ENCODE results near the gene LY6G5C.

Gene LY6G5C

DNA sequence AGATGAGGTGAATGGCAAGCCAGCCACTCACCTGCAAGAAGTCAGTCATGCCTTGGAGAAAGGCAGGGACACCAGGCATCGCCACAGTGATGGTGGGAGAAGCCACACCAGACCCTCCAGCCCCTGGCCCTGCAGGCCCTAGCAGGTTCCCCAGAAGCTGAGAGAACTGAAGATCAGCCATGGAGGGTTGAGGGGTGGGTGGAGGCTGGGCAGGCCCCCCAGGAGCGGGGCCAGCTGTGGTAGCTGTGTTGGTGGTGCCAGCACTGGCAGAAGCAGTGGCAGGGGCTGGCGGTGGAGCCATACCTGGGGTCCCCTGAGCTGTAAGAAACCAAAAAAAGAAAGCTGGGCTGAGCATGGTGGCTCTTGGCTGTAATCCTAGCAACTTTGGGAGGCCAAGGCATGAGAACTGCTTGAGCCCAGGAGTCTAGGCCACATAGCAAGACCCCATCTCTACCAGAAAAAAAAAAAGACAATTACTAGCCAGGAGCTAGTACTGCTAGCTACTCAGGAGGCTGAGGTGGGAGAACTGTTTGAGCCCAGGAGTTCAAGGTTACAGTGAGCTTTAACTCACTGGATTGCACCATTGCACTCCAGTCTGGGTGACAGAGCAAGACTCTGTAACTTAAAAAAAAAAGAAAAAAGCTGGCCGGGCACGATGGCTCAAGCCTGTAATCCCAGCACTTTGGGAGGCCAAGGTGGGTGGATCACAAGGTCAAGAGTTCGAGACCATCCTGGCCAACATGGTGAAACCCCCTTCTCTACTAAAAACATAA is 37.9 kb downstream of the LY6G5C start:
- H3K4me3 ChIP-seq (ENCODE audit: low read depth, low read length), result no peak overlapping the region
- peaks cover 79% of the 10 kb centered on the region for H3K36me3 ChIP-seq (replicated peaks)
- TF ChIP-seq, protein P1, sequence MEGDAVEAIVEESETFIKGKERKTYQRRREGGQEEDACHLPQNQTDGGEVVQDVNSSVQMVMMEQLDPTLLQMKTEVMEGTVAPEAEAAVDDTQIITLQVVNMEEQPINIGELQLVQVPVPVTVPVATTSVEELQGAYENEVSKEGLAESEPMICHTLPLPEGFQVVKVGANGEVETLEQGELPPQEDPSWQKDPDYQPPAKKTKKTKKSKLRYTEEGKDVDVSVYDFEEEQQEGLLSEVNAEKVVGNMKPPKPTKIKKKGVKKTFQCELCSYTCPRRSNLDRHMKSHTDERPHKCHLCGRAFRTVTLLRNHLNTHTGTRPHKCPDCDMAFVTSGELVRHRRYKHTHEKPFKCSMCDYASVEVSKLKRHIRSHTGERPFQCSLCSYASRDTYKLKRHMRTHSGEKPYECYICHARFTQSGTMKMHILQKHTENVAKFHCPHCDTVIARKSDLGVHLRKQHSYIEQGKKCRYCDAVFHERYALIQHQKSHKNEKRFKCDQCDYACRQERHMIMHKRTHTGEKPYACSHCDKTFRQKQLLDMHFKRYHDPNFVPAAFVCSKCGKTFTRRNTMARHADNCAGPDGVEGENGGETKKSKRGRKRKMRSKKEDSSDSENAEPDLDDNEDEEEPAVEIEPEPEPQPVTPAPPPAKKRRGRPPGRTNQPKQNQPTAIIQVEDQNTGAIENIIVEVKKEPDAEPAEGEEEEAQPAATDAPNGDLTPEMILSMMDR (IDR thresholded peaks at IDR 0.05; ENCODE audit: low read depth, low read length, missing control alignments), result no peak
- no peak for DNase-seq
- in situ Hi-C loops (cut with HindIII; ENCODE audit: low pct_ligation_motif_present, low sequenced_read_pairs), result no loop called here
- no peaks in the 10 kb centered on the region for H3K27me3 ChIP-seq (replicated peaks)
- H3K27ac ChIP-seq, result no peak overlapping the region

DNA sequence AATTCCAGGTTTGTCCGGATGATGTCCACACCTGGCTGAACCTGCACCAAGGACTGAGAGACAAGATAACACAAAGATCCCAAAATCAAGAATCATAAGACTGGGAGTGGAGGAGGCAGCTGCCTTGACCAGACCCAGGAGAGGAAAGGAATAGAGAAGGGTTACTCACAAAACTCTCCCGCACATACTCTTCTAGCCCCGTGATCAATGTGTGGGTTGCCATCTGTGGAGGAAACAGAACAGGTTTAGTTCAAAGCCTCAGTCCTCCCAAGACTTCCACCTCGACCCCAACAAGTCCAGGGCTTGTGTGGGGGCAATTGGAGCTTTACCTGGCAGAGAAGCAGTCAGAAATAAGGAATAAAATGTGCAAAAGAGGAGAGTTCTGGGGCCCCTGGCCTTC is 39.5 kb downstream of the LY6G5C start:
- DNase-seq, result no peak
- H3K27me3 ChIP-seq (replicated peaks), result no peaks in the 10 kb centered on the region
- peaks cover 80% of the 10 kb centered on the region for H3K36me3 ChIP-seq (replicated peaks)
- TF ChIP-seq, protein P1 (IDR thresholded peaks at IDR 0.05; ENCODE audit: low read depth, low read length, missing control alignments), result no peak
- H3K4me3 ChIP-seq (ENCODE audit: low read depth, low read length), result no peak overlapping the region
- no peak overlapping the region for H3K27ac ChIP-seq
- in situ Hi-C loops (cut with HindIII; ENCODE audit: low pct_ligation_motif_present, low sequenced_read_pairs), result no loop called here

DNA sequence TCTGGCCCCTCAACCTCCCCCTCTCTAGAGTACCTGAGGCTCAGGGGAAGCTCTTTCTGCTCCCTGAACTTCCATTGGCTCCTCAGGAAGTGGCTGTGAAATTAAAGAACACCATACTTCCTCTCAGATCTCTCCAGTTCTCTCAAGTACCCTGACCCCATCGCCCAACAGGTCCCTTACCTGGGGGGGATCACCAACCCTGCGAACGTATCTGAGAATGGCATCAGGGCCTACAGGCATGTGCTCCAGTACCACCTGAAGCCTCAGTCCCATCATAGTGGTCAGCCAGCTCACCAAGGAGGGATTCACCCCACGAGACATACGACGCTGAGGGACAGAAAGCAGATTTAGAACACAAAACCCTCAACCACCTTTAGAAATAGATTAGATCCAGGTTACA is 40.3 kb downstream of the LY6G5C start:
- in situ Hi-C loops (cut with HindIII; ENCODE audit: low pct_ligation_motif_present, low sequenced_read_pairs), result no loop called here
- H3K4me3 ChIP-seq (ENCODE audit: low read depth, low read length), result no peak overlapping the region
- H3K27ac ChIP-seq, result no peak overlapping the region
- H3K36me3 ChIP-seq (replicated peaks), result peaks cover 82% of the 10 kb centered on the region
- TF ChIP-seq, protein P1 (IDR thresholded peaks at IDR 0.05; ENCODE audit: low read depth, low read length, missing control alignments), result no peak
- DNase-seq, result no peak
- H3K27me3 ChIP-seq (replicated peaks), result no peaks in the 10 kb centered on the region

DNA sequence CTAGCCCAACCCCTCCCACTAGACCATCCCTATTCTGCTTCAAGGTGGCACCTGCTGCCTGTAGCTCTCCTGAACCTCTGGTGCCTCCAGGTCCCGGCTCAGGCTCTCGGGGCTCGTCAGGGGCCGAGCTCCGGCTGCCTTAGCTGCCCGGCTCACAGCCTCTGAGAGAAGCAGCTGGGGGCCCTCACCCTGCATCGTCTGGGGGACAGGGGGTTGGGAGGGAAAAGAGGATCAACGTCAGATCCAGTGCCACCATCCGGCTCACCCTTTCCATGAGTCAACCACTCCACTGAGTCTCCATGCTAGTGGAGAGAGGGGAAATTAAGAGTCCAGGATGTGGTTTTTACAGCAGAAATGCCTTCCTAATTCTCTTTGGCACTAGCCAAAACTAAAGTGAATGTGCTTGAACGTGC is 41.4 kb downstream of the LY6G5C start:
- TF ChIP-seq, protein P1 (IDR thresholded peaks at IDR 0.05; ENCODE audit: low read depth, low read length, missing control alignments), result no peak
- peak; percentile 38 for DNase-seq
- H3K27me3 ChIP-seq (replicated peaks), result no peaks in the 10 kb centered on the region
- in situ Hi-C loops (cut with HindIII; ENCODE audit: low pct_ligation_motif_present, low sequenced_read_pairs), result no loop called here
- H3K36me3 ChIP-seq (replicated peaks), result peaks cover 84% of the 10 kb centered on the region
- H3K27ac ChIP-seq, result no peak overlapping the region
- H3K4me3 ChIP-seq (ENCODE audit: low read depth, low read length), result no peak overlapping the region

DNA sequence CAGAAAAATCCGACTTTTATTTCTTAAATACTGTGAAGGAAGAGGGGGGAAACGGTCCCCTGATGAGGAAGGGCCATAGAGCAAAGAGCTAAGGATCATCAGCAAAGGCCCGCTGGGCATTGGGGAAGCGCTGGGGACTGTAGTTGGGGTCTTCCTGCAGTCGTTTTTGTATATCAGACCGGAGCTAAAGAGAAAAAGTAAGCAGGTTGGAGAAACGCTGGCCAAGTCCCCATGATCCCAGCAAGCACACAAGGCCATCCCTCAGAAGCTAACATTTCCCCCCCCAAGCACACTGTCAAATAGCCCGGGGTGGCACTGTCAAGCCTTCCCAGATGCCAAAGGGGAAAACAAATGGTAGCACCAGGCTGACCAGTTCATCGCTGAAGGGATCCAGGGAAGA is 41.8 kb downstream of the LY6G5C start:
- peaks cover 84% of the 10 kb centered on the region for H3K36me3 ChIP-seq (replicated peaks)
- TF ChIP-seq, protein P1 (IDR thresholded peaks at IDR 0.05; ENCODE audit: low read depth, low read length, missing control alignments), result no peak
- H3K27ac ChIP-seq, result no peak overlapping the region
- no peaks in the 10 kb centered on the region for H3K27me3 ChIP-seq (replicated peaks)
- in situ Hi-C loops (cut with HindIII; ENCODE audit: low pct_ligation_motif_present, low sequenced_read_pairs), result no loop called here
- DNase-seq, result no peak
- H3K4me3 ChIP-seq (ENCODE audit: low read depth, low read length), result no peak overlapping the region
